ENCODE measurements around the gene SLC7A8. TPM values are rescaled to one million over a fixed set of nuclear protein-coding genes. Genes with fewer than 3 reads are reported as not detected.
"Not testable (repeated sequence)": the region's sequence is repeated elsewhere in the genome, so short reads cannot be mapped to it uniquely, and the experiment has no call there.

Gene SLC7A8
- 36.8 TPM for total RNA-seq
- long read RNA-seq, partial matches to known transcripts, result 1 of 9 reads
- long read RNA-seq, other reads (novel, unspliced or antisense), result 7 of 9 reads

DNA sequence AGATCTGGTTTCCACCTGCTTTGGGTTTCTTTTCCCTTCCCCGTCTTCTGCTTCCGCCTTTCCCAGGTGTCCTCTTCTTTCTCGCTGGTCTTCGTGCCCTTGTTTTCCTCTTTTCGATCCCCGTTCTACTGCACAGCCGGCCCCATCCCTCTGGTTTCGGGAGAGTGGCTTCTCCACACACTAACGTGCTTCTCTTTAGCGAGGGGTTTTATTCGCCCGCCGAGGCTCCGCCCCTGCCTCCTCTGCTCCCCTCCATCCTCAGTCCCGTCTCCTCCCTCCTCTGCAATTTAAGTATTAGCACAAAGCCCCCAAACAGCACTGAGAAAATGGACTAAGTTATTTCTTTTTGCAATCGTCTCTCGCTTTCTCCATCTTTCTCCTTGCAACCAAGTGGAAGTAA lies at the start of gene SLC7A8:
Gene SLC7A8, minus strand, starts transcription at position 182 of the 400 bp plus-strand sequence. CDS start 746 bp downstream, outside the sequence.
- peak within 1 kb of the TSS; percentile 21 for H3K27ac ChIP-seq
- ATAC-seq (peak; percentile 71 to 79), DNase-seq (peak; percentile 67)
- intact Hi-C loops (cut with DNase I), result no loop called here
- H3K4me3 ChIP-seq, result peak within 1 kb of the TSS; percentile 55
- no peaks in the 10 kb centered on the region for H3K36me3 ChIP-seq
- peaks cover 13% of the 10 kb centered on the region for H3K4me1 ChIP-seq
- H3K9me3 ChIP-seq, result no peaks in the 10 kb centered on the region
- no peaks in the 10 kb centered on the region for H3K27me3 ChIP-seq (ENCODE audit: low read depth)
- TF ChIP-seq CTCF (IDR thresholded peaks at IDR 0.05), result no peak

DNA sequence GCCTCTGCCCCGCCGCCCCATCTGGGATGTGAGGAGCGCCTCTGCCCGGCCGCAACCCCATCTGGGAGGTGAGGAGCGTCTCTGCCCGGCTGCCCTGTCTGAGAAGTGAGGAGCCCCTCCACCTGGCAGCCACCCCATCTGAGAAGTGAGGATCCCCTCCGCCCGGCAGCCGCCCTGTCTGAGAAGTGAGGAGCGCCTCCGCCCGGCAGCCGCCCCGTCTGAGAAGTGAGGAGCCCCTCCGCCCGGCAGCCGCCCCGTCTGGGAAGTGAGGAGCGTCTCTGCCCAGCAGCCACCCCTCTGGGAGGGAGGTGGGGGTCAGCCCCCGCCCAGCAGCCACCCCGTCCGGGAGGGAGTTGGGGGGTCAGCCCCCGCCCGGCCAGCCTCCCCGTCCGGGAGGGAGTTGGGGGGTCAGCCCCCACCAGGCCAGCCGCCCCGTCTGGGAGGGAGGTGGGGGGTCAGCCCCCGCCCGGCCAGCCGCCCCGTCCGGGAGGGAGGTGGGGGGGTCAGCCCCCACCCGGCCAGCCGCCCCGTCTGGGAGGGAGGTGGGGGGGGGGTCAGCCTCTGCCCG lies 48.9 kb upstream of the SLC7A8 start:
- H3K36me3 ChIP-seq; DNase-seq; intact Hi-C loops (cut with DNase I); H3K4me1 ChIP-seq; H3K27me3 ChIP-seq (ENCODE audit: low read depth); ATAC-seq; H3K27ac ChIP-seq; H3K9me3 ChIP-seq; H3K4me3 ChIP-seq: not testable (repeated sequence)

GRCh38 chr14:23228812-23229211 lies 45.4 kb upstream of the SLC7A8 start:
- no peak for TF ChIP-seq CTCF (IDR thresholded peaks at IDR 0.05)
- no peak for DNase-seq
- no peaks in the 10 kb centered on the region for H3K36me3 ChIP-seq
- ATAC-seq, result no peak
- intact Hi-C loops (cut with DNase I), result no loop called here
- H3K4me3 ChIP-seq, result no peak overlapping the region
- no peaks in the 10 kb centered on the region for H3K27me3 ChIP-seq (ENCODE audit: low read depth)
- no peaks in the 10 kb centered on the region for H3K4me1 ChIP-seq
- no peak overlapping the region for H3K27ac ChIP-seq
- H3K9me3 ChIP-seq, result no peaks in the 10 kb centered on the region

- Histone ChIP-seq H3K36me3 (no peaks in the 10 kb centered on the region), H3K27ac (no peak overlapping the region), H3K4me1 (no peaks in the 10 kb centered on the region), H3K27me3 (ENCODE audit: low read depth) (no peaks in the 10 kb centered on the region), H3K9me3 (no peaks in the 10 kb centered on the region), H3K4me3 (no peak overlapping the region)
- DNase-seq (no peak), ATAC-seq (no peak)
- TF ChIP-seq CTCF (IDR thresholded peaks at IDR 0.05), result no peak
- intact Hi-C loops (cut with DNase I), result no loop called here
Observed at GRCh38 chr14:23227566-23227965, 44.1 kb upstream of the SLC7A8 start.

- intact Hi-C loops (cut with DNase I); H3K36me3 ChIP-seq; H3K9me3 ChIP-seq; H3K27me3 ChIP-seq (ENCODE audit: low read depth); H3K4me3 ChIP-seq; H3K4me1 ChIP-seq; DNase-seq; ATAC-seq; H3K27ac ChIP-seq: not testable (repeated sequence)
Observed at GRCh38 chr14:23224958-23225357, 41.5 kb upstream of the SLC7A8 start.

DNA sequence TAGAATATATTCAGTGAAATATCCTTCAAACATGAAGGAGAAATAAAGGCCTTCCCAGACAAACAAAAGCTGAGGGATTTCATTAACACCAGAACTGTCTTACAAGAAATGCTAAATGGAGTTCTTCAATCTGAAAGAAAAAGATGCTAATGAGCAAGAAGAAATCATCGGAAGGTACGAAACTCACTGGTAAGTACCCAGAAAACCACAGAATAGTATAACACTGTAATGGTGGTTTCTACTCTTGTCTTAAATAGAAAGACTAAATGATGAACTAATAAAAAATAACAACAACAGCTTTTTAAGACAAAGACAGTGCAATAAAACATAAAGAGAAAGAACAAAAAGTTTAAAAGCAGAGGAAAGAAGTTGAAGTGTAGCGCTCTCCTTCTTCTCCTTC lies 35.6 kb upstream of the SLC7A8 start:
- intact Hi-C loops (cut with DNase I), result no loop called here
- H3K4me1 ChIP-seq, result no peaks in the 10 kb centered on the region
- no peak for ATAC-seq
- TF ChIP-seq CTCF (IDR thresholded peaks at IDR 0.05), result no peak
- H3K36me3 ChIP-seq, result no peaks in the 10 kb centered on the region
- H3K9me3 ChIP-seq, result no peaks in the 10 kb centered on the region
- H3K27ac ChIP-seq, result no peak overlapping the region
- no peak overlapping the region for H3K4me3 ChIP-seq
- H3K27me3 ChIP-seq (ENCODE audit: low read depth), result no peaks in the 10 kb centered on the region
- DNase-seq, result no peak

Data from lower lobe of right lung (tissue), 2 donors.